HPDE6-E6E7 (cell line): ENCODE data around the gene PLSCR3.

Experiments
- DNase-seq: peaks from one replicate; pipeline ENCODE4 v3.0.0; 2011; ENCODE audit warnings: missing footprints; ENCODE audit errors: extremely low spot score

Gene PLSCR3

GRCh38 chr17:7394452-7395191 lies at the start of gene PLSCR3:
PLSCR3 (minus strand) TSS chr17:7394525; CDS start chr17:7394110, 415 bp downstream.
- DNase-seq = peak; percentile 84

DNA sequence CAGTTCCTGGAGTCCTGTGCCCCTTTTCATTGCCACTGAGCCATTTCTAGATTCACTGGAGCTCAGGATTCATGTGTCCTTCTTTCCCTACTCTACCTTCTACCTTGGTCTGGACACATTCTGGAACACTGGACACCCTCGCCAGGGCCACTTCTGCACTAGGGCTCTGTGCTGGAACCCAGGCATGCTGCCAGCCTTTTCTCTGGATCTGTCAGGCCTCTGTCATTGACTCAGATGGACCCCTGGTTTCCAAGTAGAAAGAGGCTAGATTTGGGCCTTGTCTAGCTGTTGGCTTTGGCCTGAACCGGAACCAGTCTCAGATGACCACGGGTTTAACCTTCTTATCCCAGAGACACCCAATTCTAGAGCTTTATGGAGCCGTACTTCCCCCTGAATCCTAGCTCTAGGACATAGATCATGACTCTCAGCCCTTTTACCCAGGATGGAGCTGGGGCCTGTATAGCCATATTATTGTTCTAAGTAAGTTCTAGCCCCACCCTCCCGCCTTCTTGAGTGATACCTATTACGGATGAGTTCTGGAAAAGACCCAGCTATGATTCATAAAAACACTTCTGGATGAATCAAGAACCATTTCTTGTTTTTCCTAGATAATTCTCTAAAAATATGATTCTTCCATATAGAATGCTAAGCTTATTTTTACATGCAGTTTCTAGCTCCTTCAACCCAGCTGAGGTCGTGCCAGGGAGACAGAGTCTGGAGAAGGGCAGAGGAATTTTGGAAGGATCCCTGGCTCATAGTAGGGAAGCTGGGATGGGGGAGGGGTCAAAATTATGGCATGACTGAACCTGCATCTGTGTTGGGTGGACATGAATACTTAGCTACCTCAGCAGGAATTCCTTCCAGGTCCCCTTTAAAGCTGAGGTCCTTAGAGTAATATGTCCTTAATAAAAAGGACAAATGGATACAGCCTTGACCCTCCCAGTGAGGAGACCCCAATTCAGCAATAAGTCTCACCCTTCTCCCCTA lies 49.5 kb upstream of the PLSCR3 start:
- DNase-seq = no peak

GRCh38 chr17:7442142-7442541 lies 47.8 kb upstream of the PLSCR3 start:
- no peak for DNase-seq

- no peak for DNase-seq
Observed at GRCh38 chr17:7441266-7441665, 46.9 kb upstream of the PLSCR3 start.

GRCh38 chr17:7440834-7441195 lies 46.5 kb upstream of the PLSCR3 start:
- no peak for DNase-seq

GRCh38 chr17:7440113-7440833 lies 45.9 kb upstream of the PLSCR3 start:
- no peak for DNase-seq

DNA sequence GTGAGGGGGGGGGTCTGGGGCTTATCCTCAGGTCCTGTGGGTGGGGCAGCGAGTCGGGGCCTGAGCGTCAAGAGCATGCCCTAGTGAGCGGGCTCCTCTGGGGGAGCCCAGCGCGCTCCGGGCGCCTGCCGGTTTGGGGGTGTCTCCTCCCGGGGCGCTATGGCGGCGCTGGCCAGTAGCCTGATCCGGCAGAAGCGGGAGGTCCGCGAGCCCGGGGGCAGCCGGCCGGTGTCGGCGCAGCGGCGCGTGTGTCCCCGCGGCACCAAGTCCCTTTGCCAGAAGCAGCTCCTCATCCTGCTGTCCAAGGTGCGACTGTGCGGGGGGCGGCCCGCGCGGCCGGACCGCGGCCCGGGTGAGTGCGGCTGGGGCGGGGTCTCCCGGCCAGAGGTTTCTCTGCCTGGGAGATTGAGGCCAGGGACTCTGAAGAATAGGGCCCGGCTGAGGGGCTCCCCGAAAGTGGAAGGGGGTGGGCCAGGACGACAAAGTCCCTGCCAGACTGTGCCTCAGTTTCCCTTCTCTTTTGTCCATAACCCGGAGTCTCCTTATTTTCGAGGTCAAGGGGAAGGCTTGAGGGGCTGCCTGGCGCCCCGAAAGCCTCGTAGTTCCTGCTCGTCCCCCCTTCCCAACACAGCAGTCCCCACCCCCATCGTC lies 45.3 kb upstream of the PLSCR3 start, which contains the start of gene FGF11:
TSS of gene FGF11 (plus strand) at position 51 of the 651 bp plus-strand sequence. CDS start at position 160, 109 bp downstream.
- DNase-seq = no peak

GRCh38 chr17:7438656-7439460 lies 44.5 kb upstream of the PLSCR3 start:
- DNase-seq = no peak

GRCh38 chr17:7437950-7438614 lies 43.8 kb upstream of the PLSCR3 start:
- no peak for DNase-seq

DNA sequence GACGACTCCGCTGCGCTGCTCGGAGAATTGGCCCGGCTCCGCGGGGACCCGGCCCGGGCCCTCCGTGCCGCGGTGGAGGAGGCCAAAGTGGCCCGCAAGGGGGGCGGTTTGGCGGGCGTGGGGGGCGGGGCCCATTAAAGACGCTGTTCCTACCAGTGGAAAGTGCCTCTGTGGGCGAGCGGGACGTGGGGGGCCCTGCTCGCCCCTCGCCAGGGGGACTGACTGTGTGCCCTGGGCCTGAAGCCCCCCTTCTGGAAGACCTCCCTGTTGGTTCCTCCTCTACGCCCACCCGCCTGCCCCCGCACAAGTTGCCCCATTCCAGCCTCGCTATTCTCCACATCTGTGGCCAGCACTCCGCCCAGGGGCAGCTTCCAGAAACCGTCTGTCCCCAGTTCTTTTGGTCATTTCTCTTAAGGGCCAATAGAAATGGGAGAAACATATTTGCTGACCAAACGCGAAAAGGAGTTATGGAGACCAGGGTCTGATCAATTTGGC lies 43.1 kb upstream of the PLSCR3 start:
- no peak for DNase-seq

DNA sequence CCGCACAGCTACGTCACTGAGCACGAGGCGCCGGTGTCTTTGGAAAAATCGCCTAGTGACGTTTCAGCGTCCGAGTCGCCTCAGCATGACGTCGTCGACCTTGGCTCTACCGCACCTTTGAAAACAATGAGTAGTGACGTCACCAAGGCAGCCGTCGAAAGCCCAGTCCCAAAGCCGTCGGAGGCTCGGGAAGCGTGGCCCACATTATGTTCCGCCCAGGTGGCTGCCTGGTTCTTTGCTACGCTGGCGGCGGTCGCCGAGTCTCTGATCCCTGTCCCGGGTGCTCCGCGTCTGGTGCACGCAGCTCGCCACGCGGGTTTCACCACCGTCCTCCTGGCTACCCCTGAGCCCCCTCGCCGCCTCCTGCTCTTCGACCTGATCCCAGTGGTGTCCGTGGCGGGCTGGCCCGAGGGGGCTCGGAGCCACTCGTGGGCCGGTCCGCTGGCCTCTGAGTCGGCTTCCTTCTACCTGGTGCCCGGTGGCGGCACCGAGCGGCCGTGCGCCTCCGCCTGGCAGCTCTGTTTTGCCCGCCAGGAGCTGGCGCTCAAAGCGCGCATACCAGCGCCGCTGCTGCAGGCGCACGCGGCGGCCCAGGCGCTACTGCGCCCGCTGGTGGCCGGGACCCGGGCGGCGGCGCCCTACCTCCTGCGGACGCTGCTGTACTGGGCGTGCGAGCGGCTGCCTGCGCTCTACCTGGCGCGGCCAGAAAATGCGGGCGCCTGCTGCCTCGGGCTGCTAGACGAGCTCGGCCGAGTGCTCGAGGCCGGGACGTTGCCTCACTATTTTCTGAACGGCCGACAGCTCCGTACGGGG lies 42.4 kb upstream of the PLSCR3 start:
- no peak for DNase-seq

DNA sequence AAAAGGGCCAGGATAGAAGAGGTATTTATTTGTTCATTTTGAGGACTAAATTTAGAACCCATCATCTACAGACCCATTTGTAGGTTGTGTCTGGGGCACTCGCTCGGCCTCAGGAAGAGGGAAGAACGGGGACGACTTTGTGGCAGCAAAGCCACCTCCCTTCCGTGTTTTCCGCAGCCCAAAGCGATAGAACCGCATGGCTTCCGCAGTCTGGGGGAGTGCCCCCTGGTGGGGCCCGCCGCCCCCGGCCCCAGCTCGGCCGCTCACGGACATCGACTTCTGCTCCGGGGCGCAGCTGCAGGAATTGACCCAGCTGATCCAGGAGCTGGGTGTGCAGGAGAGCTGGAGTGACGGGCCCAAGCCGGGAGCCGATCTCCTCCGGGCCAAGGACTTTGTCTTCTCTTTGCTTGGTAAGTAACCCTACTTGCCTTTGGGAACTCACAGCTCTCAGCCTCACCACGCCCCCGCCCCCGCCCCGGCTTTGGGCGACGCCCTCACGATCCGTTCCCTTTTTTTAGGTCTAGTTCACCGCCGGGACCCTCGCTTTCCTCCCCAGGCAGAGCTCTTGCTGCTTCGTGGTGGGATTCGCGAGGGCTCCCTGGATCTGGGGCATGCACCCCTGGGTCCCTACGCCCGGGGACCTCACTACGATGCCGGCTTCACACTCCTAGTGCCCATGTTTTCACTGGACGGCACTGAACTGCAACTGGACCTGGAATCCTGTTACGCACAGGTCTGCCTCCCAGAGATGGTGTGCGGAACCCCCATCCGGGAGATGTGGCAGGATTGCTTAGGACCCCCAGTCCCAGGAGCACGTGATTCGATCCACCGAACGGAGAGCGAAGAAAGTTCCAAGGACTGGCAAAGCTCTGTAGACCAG lies 41.6 kb upstream of the PLSCR3 start:
- DNase-seq = no peak

GRCh38 chr17:7432296-7432695 lies 38.0 kb upstream of the PLSCR3 start:
- no peak for DNase-seq

GRCh38 chr17:7431231-7431630 lies 36.9 kb upstream of the PLSCR3 start:
- no peak for DNase-seq

DNA sequence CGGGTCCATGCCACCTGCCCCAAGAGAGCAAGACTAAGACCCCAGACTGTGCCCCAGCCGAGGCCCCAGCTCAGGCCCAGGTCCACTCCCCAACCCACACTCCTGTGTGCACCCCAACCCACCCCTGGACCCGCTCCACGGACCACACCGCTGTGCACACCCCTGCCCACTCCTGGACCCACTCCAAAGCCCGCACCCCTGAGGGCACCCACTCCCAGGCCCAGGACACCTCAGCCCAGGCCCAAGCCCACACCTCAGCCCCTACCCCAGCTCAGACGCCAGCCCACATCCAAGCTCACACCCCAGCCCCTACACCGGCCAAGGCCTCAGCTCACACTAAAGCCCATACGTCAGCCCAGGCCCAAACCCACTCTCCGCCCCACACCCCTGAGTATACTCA lies 35.4 kb upstream of the PLSCR3 start:
- no peak for DNase-seq

- DNase-seq = no peak
Observed at GRCh38 chr17:7428557-7428956, 34.2 kb upstream of the PLSCR3 start, which contains the start of gene SPEM3. SPEM3 (plus strand) TSS chr17:7428857; CDS start chr17:7428903, 46 bp downstream.

DNA sequence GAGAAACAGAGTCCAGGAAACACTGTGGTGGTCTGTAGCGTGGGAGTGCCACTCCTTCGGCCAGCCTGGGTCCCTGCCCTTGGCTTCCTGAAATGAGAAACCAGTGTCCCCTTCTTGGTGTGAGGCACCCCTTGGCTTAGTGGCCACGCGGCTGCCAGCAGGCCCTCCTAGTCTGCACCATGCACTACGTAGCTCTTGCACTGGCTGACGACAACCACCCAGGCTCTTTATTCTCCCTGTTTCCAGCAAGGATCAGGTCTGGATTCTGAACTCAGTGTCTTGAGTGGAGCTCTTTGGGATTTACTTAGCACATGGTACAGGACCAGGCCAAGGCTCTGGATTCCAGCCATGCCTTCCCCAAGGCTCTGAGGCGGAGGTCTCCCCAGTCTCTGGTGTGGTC lies 33.2 kb upstream of the PLSCR3 start:
- no peak for DNase-seq
